Dedifferentiated amniotic fluid mesenchymal stem cell (primary cell): ENCODE data around the gene CCT6B.

Experiments
- DNase-seq: peaks from one replicate; pipeline ENCODE4 v3.0.0-alpha.2; 2016; ENCODE audit errors: extremely low spot score

CCT6B gene

DNA sequence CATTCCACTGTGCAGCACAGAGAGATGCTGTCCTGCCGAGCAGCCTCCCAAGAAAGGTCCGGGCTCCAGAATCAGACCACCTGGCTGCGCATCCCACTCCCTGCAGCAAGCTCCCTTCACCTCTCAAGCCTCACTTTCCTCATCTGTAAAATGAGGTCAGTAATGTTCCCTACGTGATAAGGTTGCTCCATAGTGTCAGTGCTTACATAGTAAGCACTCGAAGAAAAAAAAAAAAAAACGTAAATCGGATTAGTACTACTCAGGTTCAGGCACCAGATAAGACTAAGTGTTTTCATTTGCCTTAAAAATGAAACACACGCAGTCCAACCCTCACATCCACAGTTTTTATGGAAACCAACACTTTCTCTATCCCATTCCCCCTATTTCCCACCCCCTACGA is 76.7 kb downstream of the CCT6B start:
- no peak for DNase-seq

DNA sequence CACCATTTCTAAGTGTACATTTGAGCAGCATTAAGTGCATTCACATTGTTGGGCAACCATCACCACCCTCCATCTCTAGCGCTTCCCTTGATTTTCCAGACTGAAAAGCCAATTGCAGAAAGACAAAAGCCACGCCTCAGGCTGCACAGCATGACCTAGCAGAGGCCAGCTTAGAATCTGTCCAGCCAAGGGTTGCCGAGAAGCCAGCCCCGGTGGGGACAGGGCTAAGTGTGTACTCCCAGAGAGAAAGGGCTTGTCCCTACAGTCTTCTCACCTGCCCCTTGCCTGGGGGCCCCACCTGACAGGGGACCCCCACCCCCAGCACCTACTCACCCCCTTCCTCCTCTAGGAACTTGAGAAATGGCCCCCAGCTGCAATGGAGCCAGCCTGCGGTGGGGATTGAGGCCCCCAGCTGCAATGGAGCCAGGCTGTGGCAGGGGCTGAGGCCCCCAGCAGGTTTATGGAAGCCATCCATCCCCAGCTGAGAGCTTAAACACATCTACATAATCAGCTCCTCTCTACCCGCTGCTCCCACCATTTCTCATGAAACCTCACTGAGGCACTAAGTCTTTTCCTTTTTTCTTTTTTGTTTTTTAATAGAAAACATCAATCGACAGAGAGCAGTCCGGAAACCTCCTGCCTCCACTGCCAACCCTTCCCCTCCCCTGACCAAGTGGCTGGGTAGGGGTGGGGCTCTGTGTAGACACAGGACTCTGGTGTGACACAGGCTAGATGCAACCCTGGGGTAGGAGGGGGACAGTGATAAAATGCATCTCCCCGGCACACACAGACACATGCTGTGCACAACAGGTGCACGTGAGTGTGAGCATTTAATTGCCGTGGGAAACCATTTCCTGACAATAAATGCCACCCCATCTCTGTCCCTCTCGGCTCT is 77.9 kb downstream of the CCT6B start:
- no peak for DNase-seq

DNA sequence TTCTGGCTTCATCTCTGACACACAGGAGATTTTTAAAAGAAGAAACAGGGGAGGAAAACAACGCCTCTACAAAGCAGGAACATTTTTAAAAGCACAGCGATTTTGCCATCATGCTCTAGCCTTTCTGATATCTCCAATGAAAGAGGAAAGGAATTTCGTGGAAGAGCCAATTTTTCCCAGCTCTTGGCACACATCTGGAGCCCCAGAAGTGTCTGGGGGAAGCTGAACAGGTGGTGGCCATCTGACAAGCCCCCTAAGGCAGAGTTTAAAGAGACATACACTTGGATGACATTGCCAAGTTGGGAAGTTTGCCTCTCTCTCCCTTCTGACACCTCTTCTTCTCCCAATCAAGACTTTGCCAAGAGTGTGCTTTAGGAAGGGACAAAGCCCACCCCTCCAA is 82.1 kb downstream of the CCT6B start:
- no peak for DNase-seq
